Pancreas (tissue), 10 donors: ENCODE measurements around the gene CENPH. TPM values are rescaled to one million over a fixed set of nuclear protein-coding genes. Genes with fewer than 3 reads are reported as not detected.
"Not testable (repeated sequence)": the region's sequence is repeated elsewhere in the genome, so short reads cannot be mapped to it uniquely, and the experiment has no call there.

Experiments
- ATAC-seq, 4 donors: fragments of 200-7000 bp; cut with Tn5 transposase; one replicate each; pipeline versions ENCODE4 v1.8.0 to v1.9.1; 2020; ENCODE audit warnings: mild to moderate bottlenecking in 4 of 4, moderate library complexity in 4 of 4
- DNase-seq, 6 donors: peaks; one replicate each; pipeline ENCODE4 v3.0.0-alpha.2; 2020
- FAIRE-seq: peaks from 2 replicates; lab custom pipeline; 2012; peaks lifted over from hg19 to GRCh38; lab: Jason Lieb, UNC
- H3K27ac ChIP-seq, 4 donors: fragments of 200-600 bp; sonication (generic); 1 replicate in 3 of 4; 2 replicates in 1 of 4; pipeline versions ENCODE4 v1.5.0 to v1.8.0; 2020
- H3K27me3 ChIP-seq, 4 donors: fragments of 200-600 bp; one replicate each; pipeline ENCODE4 v1.8.0; 2021
- H3K36me3 ChIP-seq, 3 donors: fragments of 200-600 bp; sonication (generic) in 1 of 3; one replicate each; pipeline versions ENCODE4 v1.5.0 to v1.8.0; 2020 to 2021
- H3K4me1 ChIP-seq, 3 donors: fragments of 200-600 bp; one replicate each; pipeline ENCODE4 v1.8.0; 2021
- H3K4me3 ChIP-seq, 4 donors: fragments of 200-600 bp; sonication (generic) in 2 of 4; one replicate each; pipeline versions ENCODE4 v1.5.0 to v1.8.0; 2020 to 2021
- H3K9me3 ChIP-seq, 4 donors: fragments of 200-600 bp; one replicate each; pipeline ENCODE4 v1.8.0; 2021
- WGBS, 2 donors: extraction: QIAGEN DNeasy Blood & Tissue Kit; methylation state at CpG; one replicate each; pipeline ENCODE4 v1.1.7; 2013; 5-methylcytosine and 5-hydroxymethylcytosine counted together
- intact Hi-C, 3 donors: fragments of 100-400 bp; cut with DNase I; formaldehyde crosslinking; loops; one replicate each; pipeline versions ENCODE4 v1.11.1 to v1.14.2; 2022
- polyA plus RNA-seq, 2 donors: library from polyadenylated mRNA; stranded (reverse); fragments of 200-250 nt; gene quantifications; one replicate each; pipeline ENCODE4 v1.2.3, GENCODE V29; 2013
- total RNA-seq, 6 donors: library from RNA; stranded (reverse); fragmentation: NEBNext Ultra II Directional in 4 of 6; extraction: Animal tissue kit (Norgen Biotek cat#: 25700) in 4 of 6; gene quantifications; one replicate each; pipeline versions ENCODE4 v1.2.1 to v1.2.4, GENCODE V29; 2021 to 2023
- TF ChIP-seq, protein P1 (sequence below), 4 donors: fragments of 200-600 bp; sonication (generic) in 3 of 4; IDR thresholded peaks; one replicate each; pipeline versions ENCODE4 v1.5.0 to v1.8.0; 2021; ENCODE audit warnings: antibody characterized with exemption in 4 of 4
- donor health status: healthy with polysubstance abuse.
- donor health status: DM: no; HTN: no; CAD: no; lungs with moderate emphysema.
- donor health status: DM: no; HTN: no; CAD: no.
- donor health status: control.
- donor health status: control.
- donor health status: Bipolar disorder and iron deficiency.
- donor health status: DM: yes; HTN: yes; CAD: no.
- donor health status: DM: no; HTN: no; CAD: no.
- donor health status: DM: no; HTN: no; CAD: no.
- donor health status: DM: yes; HTN: yes; CAD: no.

CENPH gene
- total and polyA plus RNA-seq, 8 donors, result 0.28 to 1.4 (median 1.0) TPM

- WGBS, 2 donors, result 0 to 1% methylated on average over 69 to 73 of the region's 73 CpGs
- Histone ChIP-seq H3K4me3 (peak overlapping the region; percentile 62 to 99 (median 94)), H3K27me3 (no peaks in the 10 kb centered on the region), H3K27ac (peak overlapping the region; percentile 90 to 93 (median 92)), H3K9me3 (no peaks in the 10 kb centered on the region), H3K4me1 (peaks cover 0 to 7% (median 6%) of the 10 kb centered on the region in 3 donors), H3K36me3 (no peaks in the 10 kb centered on the region)
- FAIRE-seq (no peak), DNase-seq (peak; percentile 96 to 98 (median 97)), ATAC-seq (peak; percentile 98 to 99 (median 98))
- intact Hi-C loops, result no loop called here
- TF ChIP-seq, protein P1, sequence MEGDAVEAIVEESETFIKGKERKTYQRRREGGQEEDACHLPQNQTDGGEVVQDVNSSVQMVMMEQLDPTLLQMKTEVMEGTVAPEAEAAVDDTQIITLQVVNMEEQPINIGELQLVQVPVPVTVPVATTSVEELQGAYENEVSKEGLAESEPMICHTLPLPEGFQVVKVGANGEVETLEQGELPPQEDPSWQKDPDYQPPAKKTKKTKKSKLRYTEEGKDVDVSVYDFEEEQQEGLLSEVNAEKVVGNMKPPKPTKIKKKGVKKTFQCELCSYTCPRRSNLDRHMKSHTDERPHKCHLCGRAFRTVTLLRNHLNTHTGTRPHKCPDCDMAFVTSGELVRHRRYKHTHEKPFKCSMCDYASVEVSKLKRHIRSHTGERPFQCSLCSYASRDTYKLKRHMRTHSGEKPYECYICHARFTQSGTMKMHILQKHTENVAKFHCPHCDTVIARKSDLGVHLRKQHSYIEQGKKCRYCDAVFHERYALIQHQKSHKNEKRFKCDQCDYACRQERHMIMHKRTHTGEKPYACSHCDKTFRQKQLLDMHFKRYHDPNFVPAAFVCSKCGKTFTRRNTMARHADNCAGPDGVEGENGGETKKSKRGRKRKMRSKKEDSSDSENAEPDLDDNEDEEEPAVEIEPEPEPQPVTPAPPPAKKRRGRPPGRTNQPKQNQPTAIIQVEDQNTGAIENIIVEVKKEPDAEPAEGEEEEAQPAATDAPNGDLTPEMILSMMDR (IDR thresholded peaks at IDR 0.05), result peak in 2 of 4 donors; percentile 20 to 36
Measured at GRCh38 chr5:69217548-69218526, 28.5 kb downstream of the CENPH start.

- H3K4me1 ChIP-seq, result peaks cover 0 to 7% (median 6%) of the 10 kb centered on the region in 3 donors
- FAIRE-seq (no peak), ATAC-seq (no peak), DNase-seq (no peak)
- no peaks in the 10 kb centered on the region for H3K36me3 ChIP-seq
- no peak overlapping the region for H3K4me3 ChIP-seq
- TF ChIP-seq, protein P1 (IDR thresholded peaks at IDR 0.05), result no peak
- no peaks in the 10 kb centered on the region for H3K27me3 ChIP-seq
- intact Hi-C loops, result no loop called here
- H3K9me3 ChIP-seq, result no peaks in the 10 kb centered on the region
- no peak overlapping the region for H3K27ac ChIP-seq
Measured at GRCh38 chr5:69219939-69220338, 30.6 kb downstream of the CENPH start.

GRCh38 chr5:69220371-69220770 lies 31.0 kb downstream of the CENPH start:
- 95 to 96% methylated on average over 18 of the region's 18 CpGs for WGBS, 2 donors
- H3K4me3 ChIP-seq, H3K9me3 ChIP-seq, H3K4me1 ChIP-seq, ATAC-seq, DNase-seq, intact Hi-C loops, FAIRE-seq, H3K36me3 ChIP-seq, H3K27ac ChIP-seq, H3K27me3 ChIP-seq: not testable (repeated sequence)

- H3K9me3 ChIP-seq, H3K27ac ChIP-seq, H3K4me3 ChIP-seq, H3K4me1 ChIP-seq, FAIRE-seq, H3K36me3 ChIP-seq, ATAC-seq, intact Hi-C loops, H3K27me3 ChIP-seq, DNase-seq: not testable (repeated sequence)
- 80 to 83% methylated on average over 5 to 8 of the region's 9 CpGs for WGBS, 2 donors
Measured at GRCh38 chr5:69220833-69221232, 31.4 kb downstream of the CENPH start.

DNA sequence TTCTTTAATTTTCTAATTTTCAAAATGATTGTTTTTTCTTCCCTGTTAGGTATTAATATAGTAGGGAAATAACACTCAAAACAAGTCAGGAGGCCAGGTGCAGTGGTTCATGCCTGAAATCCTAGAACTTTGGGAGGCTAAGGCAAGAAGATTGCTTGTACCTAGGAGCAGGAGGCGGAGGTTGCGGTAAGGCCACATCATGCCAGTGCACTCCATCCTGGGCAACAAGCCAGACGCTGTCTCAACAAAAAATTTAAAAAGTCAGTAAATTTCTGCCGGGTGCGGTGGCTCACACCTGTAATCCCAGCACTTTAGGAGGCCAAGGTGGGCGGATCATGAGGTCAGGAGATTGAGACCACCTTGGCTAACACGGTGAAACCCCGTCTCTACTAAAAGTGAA lies 35.1 kb downstream of the CENPH start:
- intact Hi-C loops, result no loop called here
- DNase-seq (no peak), ATAC-seq (no peak), FAIRE-seq (no peak)
- TF ChIP-seq, protein P1 (IDR thresholded peaks at IDR 0.05), result no peak
- Histone ChIP-seq H3K9me3 (no peaks in the 10 kb centered on the region), H3K27me3 (no peaks in the 10 kb centered on the region), H3K36me3 (no peaks in the 10 kb centered on the region), H3K27ac (no peak overlapping the region), H3K4me3 (no peak overlapping the region), H3K4me1 (peaks cover 0 to 7% (median 0%) of the 10 kb centered on the region in 3 donors)
- WGBS, 2 donors, result 96% methylated on average over 8 of the region's 8 CpGs

GRCh38 chr5:69225860-69226259 lies 36.5 kb downstream of the CENPH start:
- FAIRE-seq (peak; percentile 60), ATAC-seq (no peak), DNase-seq (no peak)
- H3K4me3 ChIP-seq, result no peak overlapping the region
- no peaks in the 10 kb centered on the region for H3K36me3 ChIP-seq
- no peak overlapping the region for H3K27ac ChIP-seq
- H3K9me3 ChIP-seq, result no peaks in the 10 kb centered on the region
- TF ChIP-seq, protein P1 (IDR thresholded peaks at IDR 0.05), result no peak
- intact Hi-C loops, result no loop called here
- no peaks in the 10 kb centered on the region for H3K27me3 ChIP-seq
- H3K4me1 ChIP-seq, result peaks cover 0 to 12% (median 0%) of the 10 kb centered on the region in 3 donors
- WGBS, 2 donors, result 60 to 65% methylated on average over 4 of the region's 4 CpGs
